OCI-LY7 (cell line): ENCODE data around the gene PCDH12. TPM values are rescaled to one million over a fixed set of nuclear protein-coding genes. Genes with fewer than 3 reads are reported as not detected.

Experiments used
- BruUV-seq: library from RNA; stranded (reverse); fragments of 400-500 nt; replicated peaks from 2 replicates; lab custom pipeline; 2021; lab: Mats Ljungman, UMichigan
- CTCF ChIA-PET: fragments of 300-600 bp; sonication (Branson Sonifier 250); formaldehyde crosslinking; loops from one replicate; lab custom pipeline; 2022; ENCODE audit warnings: antibody characterized with exemption; ENCODE audit not compliant: unreplicated experiment; lab: Charles Lee
- POLR2A ChIA-PET: fragments of 300-600 bp; sonication (Branson Sonifier 250); formaldehyde crosslinking; loops from one replicate; lab custom pipeline; 2022; ENCODE audit warnings: antibody characterized with exemption; lab: Charles Lee
- DNase-seq: peaks from one replicate; pipeline ENCODE4 v3.0.0-alpha.2; 2015; ENCODE audit warnings: low spot score
- H2AFZ ChIP-seq: fragments of 200-600 bp; sonication (generic), shearing (Covaris generic); 2 replicates; pipeline ENCODE4 v1.6.1; 2014; ENCODE audit warnings: mild to moderate bottlenecking, antibody characterized with exemption, low read length, moderate library complexity
- H3K27ac ChIP-seq: fragments of 200-600 bp; sonication (generic); 2 replicates; pipeline ENCODE4 v1.5.1; 2014; ENCODE audit warnings: mixed run types, low read depth, mild to moderate bottlenecking, moderate library complexity, low read length, inconsistent platforms; ENCODE audit not compliant: poor library complexity, severe bottlenecking
- H3K36me3 ChIP-seq: fragments of 200-600 bp; sonication (generic); 2 replicates; pipeline ENCODE4 v1.6.1; 2014; ENCODE audit warnings: mild to moderate bottlenecking, antibody characterized with exemption, low read length, moderate library complexity, mixed read lengths; ENCODE audit not compliant: insufficient read depth
- H3K4me1 ChIP-seq: fragments of 200-600 bp; sonication (generic); 2 replicates; pipeline ENCODE4 v1.5.1; 2014; ENCODE audit warnings: mild to moderate bottlenecking, low read length; ENCODE audit not compliant: insufficient read depth, poor library complexity, severe bottlenecking
- H3K4me2 ChIP-seq: fragments of 200-600 bp; sonication (generic); 2 replicates; pipeline ENCODE4 v1.6.1; 2014; ENCODE audit warnings: mild to moderate bottlenecking, low read length
- H3K4me3 ChIP-seq: fragments of 200-600 bp; sonication (generic); 2 replicates; pipeline ENCODE4 v1.5.1; 2014; ENCODE audit warnings: mild to moderate bottlenecking, low read depth, low read length; ENCODE audit not compliant: poor library complexity, severe bottlenecking
- H3K79me2 ChIP-seq: fragments of 200-600 bp; sonication (generic); 2 replicates; pipeline ENCODE4 v1.6.1; 2016; ENCODE audit warnings: low read depth, mild to moderate bottlenecking, low read length, moderate library complexity, mixed read lengths; ENCODE audit not compliant: insufficient read depth
- H3K9me2 ChIP-seq: fragments of 200-600 bp; sonication (generic); 2 replicates; pipeline ENCODE4 v1.6.1; 2016; ENCODE audit warnings: mild to moderate bottlenecking, low read length, mixed read lengths; ENCODE audit not compliant: insufficient read depth
- H3K9me3 ChIP-seq: fragments of 200-600 bp; sonication (generic); 2 replicates; pipeline ENCODE4 v1.6.1; 2014; ENCODE audit warnings: mild to moderate bottlenecking, mixed run types, low read length, mixed read lengths
- H4K20me1 ChIP-seq: fragments of 200-600 bp; sonication (generic); 2 replicates; pipeline ENCODE4 v1.6.1; 2014; ENCODE audit warnings: mild to moderate bottlenecking, antibody characterized with exemption, low read length, moderate library complexity, mixed read lengths; ENCODE audit not compliant: insufficient read depth
- CTCF ChIP-seq: fragments of 200-600 bp; sonication (generic); conservative IDR thresholded peaks from 2 replicates; pipeline ENCODE4 v1.5.1; 2014; ENCODE audit warnings: mild to moderate bottlenecking, antibody characterized with exemption, low read length, moderate library complexity, mixed read lengths
- EZH2phosphoT487 ChIP-seq: fragments of 200-600 bp; sonication (generic); IDR thresholded peaks from 2 replicates; pipeline ENCODE4 v1.6.1; 2018; ENCODE audit warnings: low read depth, borderline replicate concordance, mild to moderate bottlenecking, mixed run types, antibody characterized with exemption, low read length, moderate library complexity, mixed read lengths
- intact Hi-C: fragments of 100-400 bp; cut with micrococcal nuclease; formaldehyde crosslinking; loops from one replicate; pipeline ENCODE4 v1.10.0; 2022; ENCODE audit not compliant: unreplicated experiment
- total RNA-seq, 2 experiments: library from RNA; depleted of rRNA in 1 of 2; stranded (reverse); fragments of >200 nt in 1 of 2; shearing (Covaris generic) in 1 of 2; gene quantifications; 2 replicates each; pipeline ENCODE4 v1.2.3, GENCODE V29; 2014 to 2022

The PCDH12 gene
- total RNA-seq, 2 experiments from 2014 or later, result 0.03 TPM; not detected in 1

- CTCF ChIA-PET, result no interaction called here
- no peak for TF ChIP-seq EZH2phosphoT487
- POLR2A ChIA-PET, result no interaction called here
These were observed 26.3 kb downstream of the PCDH12 start for GRCh38 chr5:141931694-141932093.

GRCh38 chr5:141929398-141930058, 28.5 kb downstream of the PCDH12 start:
- Histone ChIP-seq H3K79me2 (peaks cover 2% of the 10 kb centered on the region; the same call in 1 of the 2 replicates), H3K4me2 (no peak overlapping the region), H3K4me1 (peaks cover under 1% of the 10 kb centered on the region), H3K27ac (no peak overlapping the region), H3K9me3 (no peaks in the 10 kb centered on the region), H4K20me1 (no peaks in the 10 kb centered on the region), H3K4me3 (no peak overlapping the region), H3K36me3 (peaks cover 81% of the 10 kb centered on the region), H2AFZ (no peak overlapping the region), H3K9me2 (no peaks in the 10 kb centered on the region)
- intact Hi-C loops, result no loop called here
- ChIA-PET CTCF (no interaction called here), POLR2A (no interaction called here)
- no peak for DNase-seq
- no peak for TF ChIP-seq EZH2phosphoT487
- no peak for TF ChIP-seq CTCF
- no TSS peak for BruUV-seq

More at GRCh38 chr5:141931694-141932093, 26.3 kb downstream of the PCDH12 start:
- no peak for DNase-seq
- BruUV-seq, result no TSS peak
- Histone ChIP-seq H3K9me3 (no peaks in the 10 kb centered on the region), H3K9me2 (no peaks in the 10 kb centered on the region), H4K20me1 (no peaks in the 10 kb centered on the region), H3K27ac (no peak overlapping the region), H3K79me2 (no peaks in the 10 kb centered on the region), H3K4me3 (no peak overlapping the region), H3K4me1 (no peaks in the 10 kb centered on the region), H2AFZ (no peak overlapping the region), H3K4me2 (no peak overlapping the region), H3K36me3 (peaks cover 89% of the 10 kb centered on the region)
- intact Hi-C loops, result no loop called here

- peaks cover 68% of the 10 kb centered on the region for H3K36me3 ChIP-seq
- H3K4me3 ChIP-seq, result no peak overlapping the region
- peaks cover 7% of the 10 kb centered on the region; the same call in 1 of the 2 replicates for H3K79me2 ChIP-seq
- no peaks in the 10 kb centered on the region for H3K9me2 ChIP-seq
- intact Hi-C loops, result no loop called here
- no peak for DNase-seq
- no peaks in the 10 kb centered on the region for H4K20me1 ChIP-seq
- CTCF ChIA-PET, result no interaction called here
- TF ChIP-seq EZH2phosphoT487 (no peak), CTCF (no peak)
- no peak overlapping the region for H2AFZ ChIP-seq
- no peak overlapping the region for H3K27ac ChIP-seq
- BruUV-seq, result no TSS peak
- H3K4me1 ChIP-seq, result peaks cover 5% of the 10 kb centered on the region
- H3K4me2 ChIP-seq, result no peak overlapping the region
- H3K9me3 ChIP-seq, result no peaks in the 10 kb centered on the region
- POLR2A ChIA-PET, result no interaction called here
These were observed 30.0 kb downstream of the PCDH12 start for GRCh38 chr5:141928051-141928450.
